ENCODE results near the gene PRDX5.

PRDX5 gene

GRCh38 chr11:64337538-64338249 is 19.8 kb downstream of the PRDX5 start:
- peaks cover 27% of the 10 kb centered on the region for H3K79me2 ChIP-seq (ENCODE audit: low read length)
- TF ChIP-seq EZH2 (optimal IDR thresholded peaks at IDR 0.05; ENCODE audit: low read depth, low read length), result no peak
- TF ChIP-seq EZH2phosphoT487 (IDR thresholded peaks at IDR 0.05; ENCODE audit: low read length), result no peak
- TF ChIP-seq, protein P1, sequence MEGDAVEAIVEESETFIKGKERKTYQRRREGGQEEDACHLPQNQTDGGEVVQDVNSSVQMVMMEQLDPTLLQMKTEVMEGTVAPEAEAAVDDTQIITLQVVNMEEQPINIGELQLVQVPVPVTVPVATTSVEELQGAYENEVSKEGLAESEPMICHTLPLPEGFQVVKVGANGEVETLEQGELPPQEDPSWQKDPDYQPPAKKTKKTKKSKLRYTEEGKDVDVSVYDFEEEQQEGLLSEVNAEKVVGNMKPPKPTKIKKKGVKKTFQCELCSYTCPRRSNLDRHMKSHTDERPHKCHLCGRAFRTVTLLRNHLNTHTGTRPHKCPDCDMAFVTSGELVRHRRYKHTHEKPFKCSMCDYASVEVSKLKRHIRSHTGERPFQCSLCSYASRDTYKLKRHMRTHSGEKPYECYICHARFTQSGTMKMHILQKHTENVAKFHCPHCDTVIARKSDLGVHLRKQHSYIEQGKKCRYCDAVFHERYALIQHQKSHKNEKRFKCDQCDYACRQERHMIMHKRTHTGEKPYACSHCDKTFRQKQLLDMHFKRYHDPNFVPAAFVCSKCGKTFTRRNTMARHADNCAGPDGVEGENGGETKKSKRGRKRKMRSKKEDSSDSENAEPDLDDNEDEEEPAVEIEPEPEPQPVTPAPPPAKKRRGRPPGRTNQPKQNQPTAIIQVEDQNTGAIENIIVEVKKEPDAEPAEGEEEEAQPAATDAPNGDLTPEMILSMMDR (IDR thresholded peaks at IDR 0.05; ENCODE audit: low read length), result no peak
- no peak overlapping the region for H3K27ac ChIP-seq (ENCODE audit: low read length)
- H2AFZ ChIP-seq (ENCODE audit: low read length), result no peak overlapping the region
- H3K4me2 ChIP-seq (ENCODE audit: low read depth, low read length), result no peak overlapping the region
- H3K36me3 ChIP-seq (replicated peaks; ENCODE audit: insufficient read depth, low read length), result no peaks in the 10 kb centered on the region
- H3F3A ChIP-seq (ENCODE audit: insufficient read depth, low read length), result peaks cover 9% of the 10 kb centered on the region
- DNase-seq, result no peak
- no peak overlapping the region for H3K9ac ChIP-seq (ENCODE audit: low read length)
- H3K27me3 ChIP-seq (replicated peaks; ENCODE audit: insufficient read depth, low read length), result no peaks in the 10 kb centered on the region
- H3K4me1 ChIP-seq (ENCODE audit: low read length), result peaks cover 7% of the 10 kb centered on the region
- H3K4me3 ChIP-seq (ENCODE audit: low read length), result no peak overlapping the region
- H3K9me3 ChIP-seq (replicated peaks; ENCODE audit: insufficient read depth, low read length), result no peaks in the 10 kb centered on the region
- no peaks in the 10 kb centered on the region for H3K9me2 ChIP-seq (replicated peaks; ENCODE audit: insufficient read depth, low read length)
- H4K20me1 ChIP-seq (ENCODE audit: insufficient read depth, low read length), result no peaks in the 10 kb centered on the region

- Histone ChIP-seq H3K9me2 (replicated peaks; ENCODE audit: insufficient read depth, low read length) (no peaks in the 10 kb centered on the region), H2AFZ (ENCODE audit: low read length) (no peak overlapping the region), H3K4me1 (ENCODE audit: low read length) (peaks cover 7% of the 10 kb centered on the region), H3K9me3 (replicated peaks; ENCODE audit: insufficient read depth, low read length) (no peaks in the 10 kb centered on the region), H3K27ac (ENCODE audit: low read length) (no peak overlapping the region), H3K79me2 (ENCODE audit: low read length) (peaks cover 36% of the 10 kb centered on the region), H3F3A (ENCODE audit: insufficient read depth, low read length) (peaks cover 9% of the 10 kb centered on the region), H3K4me3 (ENCODE audit: low read length) (no peak overlapping the region), H3K4me2 (ENCODE audit: low read depth, low read length) (peak overlapping the region; percentile 94; the same call in 1 of the 2 replicates), H4K20me1 (ENCODE audit: insufficient read depth, low read length) (no peaks in the 10 kb centered on the region), H3K36me3 (replicated peaks; ENCODE audit: insufficient read depth, low read length) (no peaks in the 10 kb centered on the region), H3K9ac (ENCODE audit: low read length) (no peak overlapping the region), H3K27me3 (replicated peaks; ENCODE audit: insufficient read depth, low read length) (no peaks in the 10 kb centered on the region)
- DNase-seq, result no peak
- TF ChIP-seq EZH2phosphoT487 (IDR thresholded peaks at IDR 0.05; ENCODE audit: low read length) (no peak), EZH2 (optimal IDR thresholded peaks at IDR 0.05; ENCODE audit: low read depth, low read length) (no peak)
- TF ChIP-seq, protein P1 (IDR thresholded peaks at IDR 0.05; ENCODE audit: low read length), result no peak
Observed at GRCh38 chr11:64338716-64339115, 20.8 kb downstream of the PRDX5 start.

DNA sequence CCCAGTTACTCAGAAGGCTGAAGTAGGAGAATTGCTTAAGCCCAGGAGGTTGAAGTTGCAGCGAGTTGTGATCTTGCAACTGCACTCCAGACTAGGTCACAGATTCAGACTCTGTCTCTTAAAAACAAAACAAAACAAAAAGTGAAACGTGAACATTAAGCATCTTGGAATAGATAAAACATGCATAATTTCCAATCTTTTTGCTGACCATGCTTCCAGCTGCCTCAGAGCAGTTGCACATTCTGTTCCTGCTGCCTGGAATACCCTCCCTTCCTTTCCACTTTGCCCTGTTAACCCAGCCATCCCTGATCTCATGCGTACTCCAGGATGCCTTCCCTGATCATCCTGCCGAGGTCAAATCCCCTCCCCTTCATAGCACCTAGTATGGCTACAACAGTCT is 21.4 kb downstream of the PRDX5 start:
- H4K20me1 ChIP-seq (ENCODE audit: insufficient read depth, low read length), result no peaks in the 10 kb centered on the region
- no peaks in the 10 kb centered on the region for H3K9me2 ChIP-seq (replicated peaks; ENCODE audit: insufficient read depth, low read length)
- H3K27me3 ChIP-seq (replicated peaks; ENCODE audit: insufficient read depth, low read length), result no peaks in the 10 kb centered on the region
- H3K79me2 ChIP-seq (ENCODE audit: low read length), result peaks cover 37% of the 10 kb centered on the region
- peak overlapping the region; percentile 94 for H3K4me2 ChIP-seq (ENCODE audit: low read depth, low read length)
- peak overlapping the region; percentile 53; the same call in 1 of the 2 replicates for H3K27ac ChIP-seq (ENCODE audit: low read length)
- H3K9me3 ChIP-seq (replicated peaks; ENCODE audit: insufficient read depth, low read length), result no peaks in the 10 kb centered on the region
- peak overlapping the region; percentile 78 for H3K9ac ChIP-seq (ENCODE audit: low read length)
- TF ChIP-seq EZH2 (optimal IDR thresholded peaks at IDR 0.05; ENCODE audit: low read depth, low read length), result no peak
- TF ChIP-seq EZH2phosphoT487 (IDR thresholded peaks at IDR 0.05; ENCODE audit: low read length), result no peak
- TF ChIP-seq, protein P1 (IDR thresholded peaks at IDR 0.05; ENCODE audit: low read length), result no peak
- H3K4me1 ChIP-seq (ENCODE audit: low read length), result peaks cover 7% of the 10 kb centered on the region
- H3K4me3 ChIP-seq (ENCODE audit: low read length), result peak overlapping the region; percentile 85
- peaks cover 9% of the 10 kb centered on the region for H3F3A ChIP-seq (ENCODE audit: insufficient read depth, low read length)
- H2AFZ ChIP-seq (ENCODE audit: low read length), result peak overlapping the region; percentile 80
- H3K36me3 ChIP-seq (replicated peaks; ENCODE audit: insufficient read depth, low read length), result no peaks in the 10 kb centered on the region
- DNase-seq, result no peak

Measured in MM.1S (cell line).